A549 (cell line): ENCODE results near the gene BCL2L12.
"Not testable (repeated sequence)": the region's sequence is repeated elsewhere in the genome, so short reads cannot be mapped to it uniquely, and the experiment has no call there.

ENCODE experiments used
- BCL3 ChIP-seq: fragments of >200 bp; sonication (Bioruptor Twin); formaldehyde crosslinking; IDR thresholded peaks from 3 replicates; pipeline ENCODE4 v1.6.1; 2016
- CBX2 ChIP-seq: fragments of 200-600 bp; sonication (generic); IDR thresholded peaks from 2 replicates; pipeline ENCODE4 v1.6.1; 2016; ENCODE audit warnings: low read depth, mild to moderate bottlenecking, borderline replicate concordance
- CTCF ChIP-seq: fragments of >200 bp; sonication (Bioruptor Twin); formaldehyde crosslinking; IDR thresholded peaks from 3 replicates; pipeline ENCODE4 v1.5.1; 2016
- ELK1 ChIP-seq: fragments of 150-350 bp; IDR thresholded peaks from 2 replicates; pipeline ENCODE4 v1.6.1; 2014; ENCODE audit warnings: low read depth, mild to moderate bottlenecking, low read length
- HMGXB4 ChIP-seq: fragments of 250-450 bp; sonication (Bioruptor Pico); IDR thresholded peaks from 2 replicates; pipeline ENCODE4 v1.5.0; 2021; ENCODE audit warnings: mild to moderate bottlenecking, moderate library complexity, borderline replicate concordance
- MAX ChIP-seq: IDR thresholded peaks from 2 replicates; pipeline ENCODE4 v1.6.1; 2012
- MAZ ChIP-seq: fragments of 150-350 bp; IDR thresholded peaks from 2 replicates; pipeline ENCODE4 v1.6.1; 2014; ENCODE audit warnings: antibody characterized with exemption, low read depth, low read length, borderline replicate concordance
- POLR2A ChIP-seq: IDR thresholded peaks from 2 replicates; pipeline ENCODE4 v1.6.1; 2012; ENCODE audit warnings: mild to moderate bottlenecking, low read length
- RARB ChIP-seq: fragments of 250-450 bp; sonication (Bioruptor Pico); IDR thresholded peaks from 2 replicates; pipeline ENCODE4 v1.8.0; 2021; ENCODE audit warnings: mild to moderate bottlenecking, moderate library complexity

- TF ChIP-seq MAZ; MAX; CTCF; ELK1; CBX2; HMGXB4 (CRISPR knock-in tag); BCL3; POLR2A; RARB: not testable (repeated sequence)
Measured at GRCh38 chr19:49617860-49618259, 47.9 kb upstream of the BCL2L12 start.
